NCI-H1436 treated with DMSO at 0.1 percent for 48 hours (cell line): ENCODE data around the gene KCNQ1OT1.

Experiments
- DNase-seq: peaks from one replicate; lab custom pipeline; 2025; lab: John Stamatoyannopoulos, UW

KCNQ1OT1 gene

DNA sequence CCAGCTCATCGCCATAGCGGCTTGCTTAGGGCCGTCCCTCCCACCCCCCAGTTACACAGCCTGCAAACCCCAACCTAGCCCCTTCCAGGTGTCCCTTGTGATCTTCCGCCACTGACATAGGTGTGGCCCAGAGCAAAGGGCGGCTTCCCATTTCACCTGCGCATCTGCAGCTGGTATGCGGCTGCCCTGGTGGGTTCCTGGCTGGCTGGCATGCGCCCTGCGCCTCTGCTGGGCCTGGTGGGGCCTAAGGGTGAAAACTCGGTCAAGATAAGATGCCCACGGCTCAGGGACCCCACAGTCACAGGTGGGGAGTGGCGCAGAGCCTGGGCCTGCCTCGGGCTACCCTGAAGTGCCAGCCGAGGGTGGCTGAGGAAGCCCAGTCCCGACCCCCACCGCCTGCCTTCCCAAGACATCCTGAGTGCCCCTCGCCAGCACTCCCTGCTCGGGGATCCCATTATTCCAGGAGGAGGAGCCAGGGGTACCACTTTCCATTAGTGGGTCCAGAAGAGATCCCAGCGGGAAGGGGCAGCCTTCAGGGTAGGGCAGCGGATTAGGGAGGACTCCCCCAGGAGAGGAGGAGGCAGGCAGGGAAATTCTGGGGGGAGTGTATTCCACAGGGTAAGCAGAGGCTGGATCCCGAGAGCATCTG, 36.9 kb upstream of the KCNQ1OT1 start:
- no peak for DNase-seq

DNA sequence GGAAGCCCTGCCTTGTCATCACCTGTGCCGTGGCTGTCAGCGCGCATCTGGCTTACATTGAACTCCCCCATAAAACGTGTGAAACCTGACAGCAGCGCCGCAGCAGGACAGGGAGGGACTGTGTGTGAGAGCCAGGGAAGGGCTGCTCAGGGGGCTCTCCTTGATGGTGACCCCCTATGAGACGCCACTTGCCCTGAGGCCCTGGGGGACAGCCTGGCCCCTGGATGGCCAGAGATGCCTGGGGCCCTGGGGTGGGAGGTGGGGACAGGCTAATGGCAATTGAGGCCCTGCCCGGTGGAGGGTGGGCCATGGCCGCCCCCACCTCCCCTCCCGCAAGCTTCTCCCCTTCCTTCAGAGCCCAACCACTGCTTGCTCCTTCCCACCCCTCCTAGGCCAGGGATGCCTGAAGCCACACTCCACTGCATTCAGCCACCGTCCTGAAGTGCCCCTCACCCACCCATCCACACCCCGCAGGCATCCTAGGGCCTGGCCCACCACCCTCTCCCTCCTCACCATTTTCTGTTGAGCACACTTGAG, 35.3 kb upstream of the KCNQ1OT1 start:
- no peak for DNase-seq

DNA sequence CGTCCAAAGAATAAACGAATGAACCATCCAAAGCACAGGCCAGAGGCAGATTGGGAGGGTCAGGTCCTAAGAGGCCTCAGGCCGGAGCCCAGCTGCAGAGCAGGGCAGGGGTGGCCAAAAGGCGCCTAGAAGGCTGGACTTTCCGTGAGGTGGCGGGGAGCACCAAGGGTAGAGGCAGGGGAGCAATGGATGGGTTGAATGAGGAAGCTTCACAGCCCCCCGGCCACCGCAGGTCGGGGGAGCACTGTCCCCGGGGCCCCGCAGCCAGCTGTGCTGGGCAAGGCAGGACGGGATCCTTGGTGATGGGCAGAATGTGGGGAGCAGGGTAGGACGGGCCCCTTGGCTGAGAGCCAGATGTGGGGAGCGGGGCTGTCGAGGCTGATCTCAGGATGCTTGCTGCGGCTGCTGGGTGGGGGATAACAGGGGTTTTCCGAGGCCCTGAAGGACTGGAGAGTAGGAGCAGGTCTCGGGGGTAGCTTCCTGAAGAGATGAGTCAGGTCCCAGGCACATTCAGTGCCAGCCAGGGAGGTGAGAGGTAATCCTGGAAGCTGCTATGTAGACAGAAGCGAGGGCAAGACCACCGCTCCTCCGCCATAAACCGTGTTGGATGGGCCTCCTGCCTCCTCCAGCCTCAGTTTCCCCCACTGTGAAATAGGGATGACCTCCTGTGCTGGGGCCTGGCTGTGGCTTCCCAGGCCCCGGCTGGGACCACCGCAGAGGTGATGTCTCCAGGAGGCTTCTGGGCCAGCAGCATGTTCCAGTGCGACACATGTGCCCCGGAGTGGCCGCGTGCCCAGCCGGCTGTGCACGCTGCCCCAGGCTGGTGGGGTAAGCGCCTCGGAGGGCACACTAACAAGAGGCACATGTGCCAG, 34.6 kb upstream of the KCNQ1OT1 start:
- no peak for DNase-seq

DNA sequence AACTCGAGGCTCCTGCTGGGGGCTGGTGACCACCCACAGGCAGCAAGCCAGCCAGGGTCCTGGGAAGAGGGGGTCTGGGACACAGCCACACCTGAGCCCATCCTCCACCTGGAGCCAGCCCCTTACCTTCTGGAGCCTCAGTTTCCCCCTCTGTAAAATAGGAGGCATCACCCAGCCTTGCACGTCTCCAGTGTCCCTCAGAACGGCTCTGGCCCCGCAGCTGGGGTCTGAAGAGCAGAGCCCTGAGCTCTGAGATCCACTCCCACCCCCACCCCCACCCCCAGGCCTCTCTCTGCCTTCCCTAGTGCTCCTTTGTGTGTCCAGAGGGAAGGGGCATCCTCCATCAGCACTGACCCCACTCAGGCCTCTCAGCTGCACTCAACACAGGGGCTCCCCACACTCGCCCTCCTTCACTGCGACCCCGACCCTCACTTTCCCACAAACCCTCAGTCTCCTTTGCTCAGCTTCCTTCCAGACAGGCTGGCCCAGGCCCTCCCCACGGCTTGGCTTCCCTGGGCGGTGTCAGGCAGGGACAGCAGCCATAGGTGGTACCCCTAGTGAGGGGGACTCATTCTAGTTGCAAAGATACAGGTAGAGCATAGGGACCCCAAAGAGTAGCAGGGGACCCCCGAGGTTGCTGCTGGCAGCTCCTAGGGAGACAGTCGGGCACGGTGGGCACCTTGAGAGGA, 33.3 kb upstream of the KCNQ1OT1 start:
- no peak for DNase-seq

GRCh38 chr11:2732261-2732939, 32.6 kb upstream of the KCNQ1OT1 start:
- DNase-seq, result no peak

DNA sequence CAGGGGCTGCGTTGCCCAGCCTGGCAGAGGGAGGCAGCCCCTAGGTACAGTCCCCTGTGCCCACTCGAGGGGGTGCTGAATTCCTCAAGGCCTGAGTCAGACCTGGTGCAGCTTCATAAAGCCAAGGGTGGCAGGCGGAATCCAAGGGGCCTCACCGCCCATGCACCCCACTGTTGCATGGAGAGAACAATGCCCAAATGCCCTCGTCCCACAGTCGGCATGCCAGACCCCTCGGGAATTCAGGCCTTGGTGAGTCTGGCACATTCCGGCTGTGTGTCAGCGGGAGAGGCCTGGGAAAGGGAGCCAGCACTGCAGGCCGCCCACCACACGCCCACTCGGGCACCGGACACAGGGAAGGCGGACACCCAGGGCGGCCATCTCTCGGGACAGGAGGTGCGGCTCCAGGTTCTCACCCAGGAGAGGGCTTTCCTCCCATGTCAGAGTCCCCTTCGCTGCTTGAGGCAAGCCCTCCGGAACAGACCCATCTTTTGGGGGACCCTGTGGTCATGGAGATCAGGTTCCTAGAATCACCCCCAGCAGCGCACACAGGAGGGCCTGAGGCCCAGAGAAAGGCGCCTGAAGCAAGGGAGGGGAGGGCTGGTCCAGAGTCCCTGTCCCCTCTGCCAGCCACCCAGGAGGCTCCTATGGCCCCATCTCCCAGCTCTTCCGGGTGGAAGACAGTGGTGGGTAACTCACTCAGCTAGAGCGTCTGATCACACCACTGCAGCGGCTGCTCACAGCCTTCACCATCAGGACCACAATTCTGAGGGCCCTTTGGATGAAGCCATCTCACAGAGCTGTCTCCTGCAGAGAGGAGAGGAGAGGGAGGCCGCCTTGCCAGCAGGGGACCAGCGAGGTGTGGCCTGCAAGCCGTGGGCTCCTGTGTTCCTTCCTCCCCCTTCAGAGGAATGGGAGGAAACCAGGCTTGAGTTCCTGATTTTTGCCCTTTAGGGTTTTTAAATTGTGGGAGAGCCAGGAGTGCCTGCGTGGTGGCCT, 31.6 kb upstream of the KCNQ1OT1 start:
- no peak for DNase-seq

GRCh38 chr11:2730272-2731129, 30.7 kb upstream of the KCNQ1OT1 start:
- DNase-seq, result no peak

DNA sequence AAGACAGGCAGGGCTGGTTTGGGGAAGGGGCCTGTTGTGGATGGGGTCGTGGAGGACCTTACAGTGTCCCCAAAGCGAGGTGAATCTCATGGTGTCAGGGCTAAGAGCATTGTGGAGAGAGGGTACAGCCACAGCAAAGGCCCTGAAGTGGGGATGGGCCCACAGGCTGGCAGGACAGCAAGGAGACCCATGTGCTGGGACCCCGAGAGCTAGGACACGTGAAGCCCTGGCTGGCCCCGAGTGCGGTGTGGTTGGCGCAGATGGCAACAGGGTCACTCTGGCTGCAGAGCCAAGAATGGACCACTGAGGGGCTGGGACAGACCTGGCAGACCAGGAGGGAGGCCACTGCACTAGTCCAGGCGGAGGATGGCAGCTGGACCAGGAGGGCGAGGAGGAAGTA, 30.0 kb upstream of the KCNQ1OT1 start:
- DNase-seq, result no peak

DNA sequence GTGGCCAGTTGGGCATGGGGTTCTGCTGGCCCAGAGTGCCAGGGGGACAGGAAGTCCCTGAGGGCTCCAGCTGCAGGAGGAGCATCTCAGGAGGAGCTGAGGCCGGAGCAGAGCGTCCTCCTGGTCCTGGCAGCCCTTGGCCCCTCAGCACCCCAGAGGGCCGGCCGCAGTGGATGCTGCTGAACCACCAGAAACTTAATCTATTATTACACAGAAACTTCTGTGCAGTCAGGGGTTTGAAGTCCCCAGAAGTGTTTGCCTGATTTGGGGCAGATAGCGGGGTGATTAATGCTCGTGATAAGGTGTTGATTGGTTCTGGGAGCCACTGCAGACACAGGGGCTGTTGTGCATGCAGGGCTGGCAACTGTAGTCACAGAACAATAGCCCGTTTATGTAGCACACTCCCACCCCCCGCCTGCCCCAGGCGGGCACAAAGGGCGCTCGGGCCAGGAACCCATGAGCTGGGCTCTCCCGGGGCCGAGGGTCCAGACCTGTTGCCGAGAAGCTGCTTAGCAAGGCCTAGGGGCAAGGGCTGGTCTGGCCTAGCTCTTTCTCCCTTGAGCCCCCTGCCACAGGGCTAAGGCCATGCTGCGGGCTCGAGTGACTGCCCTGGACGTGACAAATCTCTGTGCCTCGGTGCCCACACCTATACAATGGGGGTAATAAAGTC, 29.0 kb upstream of the KCNQ1OT1 start:
- DNase-seq, result no peak

- DNase-seq, result no peak
These were observed 28.4 kb upstream of the KCNQ1OT1 start for GRCh38 chr11:2728128-2728662.

DNA sequence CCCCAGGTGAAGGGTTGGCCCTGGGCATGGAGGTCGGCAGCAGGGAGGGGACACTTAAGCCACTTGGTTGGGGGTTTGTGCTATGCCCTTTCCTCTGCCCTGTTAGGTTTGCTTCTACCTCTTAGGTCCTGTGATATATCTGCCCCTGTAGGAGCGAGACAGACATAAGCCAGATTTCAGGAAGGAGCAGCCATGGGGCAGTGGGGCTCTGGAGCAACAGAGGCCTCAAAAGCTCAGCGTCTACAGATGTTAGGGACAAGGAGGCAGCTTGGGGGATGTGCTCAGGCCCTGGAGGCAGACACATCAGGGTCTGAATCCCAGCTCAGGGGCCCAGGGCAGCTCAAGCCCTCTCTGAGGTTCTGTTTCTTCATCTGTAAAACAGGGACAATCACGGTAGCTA, 27.2 kb upstream of the KCNQ1OT1 start:
- no peak for DNase-seq

- DNase-seq, result no peak
These were observed 25.8 kb upstream of the KCNQ1OT1 start for GRCh38 chr11:2725368-2726300.

DNA sequence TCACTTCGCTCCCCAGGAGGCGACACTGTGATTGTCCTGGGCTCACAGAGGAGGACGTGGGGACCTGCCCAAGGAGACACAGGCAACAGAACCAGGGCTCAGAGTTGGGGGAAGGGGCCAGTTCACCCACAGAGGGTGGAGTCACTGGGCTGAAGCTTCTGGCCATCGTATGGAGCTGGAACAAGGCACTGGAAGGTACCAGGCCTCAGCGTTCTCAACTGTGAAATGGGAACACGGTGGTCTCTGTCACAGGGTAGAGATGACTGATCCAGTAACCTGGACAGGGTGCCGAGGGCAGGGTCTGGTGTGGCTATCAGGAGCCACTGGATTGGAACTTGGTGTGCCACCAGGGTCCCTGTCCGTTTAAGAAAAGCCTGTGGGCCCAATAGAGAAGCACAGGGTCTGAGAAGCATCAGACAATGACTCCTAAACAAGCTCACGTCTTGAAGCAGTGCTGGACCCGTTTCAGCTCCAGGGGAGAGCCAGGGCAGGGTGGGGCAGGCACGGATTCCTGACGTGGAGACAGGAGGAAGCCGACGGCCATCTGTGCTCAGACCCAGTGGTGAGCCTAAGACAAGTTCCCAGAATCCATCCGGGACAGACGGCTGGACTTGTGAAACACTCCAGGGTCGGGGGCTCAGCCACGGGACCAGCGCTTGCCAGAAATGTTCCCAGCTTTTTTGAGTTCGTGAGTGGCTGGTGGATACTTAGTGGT, 25.0 kb upstream of the KCNQ1OT1 start:
- DNase-seq, result no peak

GRCh38 chr11:2724104-2724503, 24.3 kb upstream of the KCNQ1OT1 start:
- DNase-seq, result no peak

DNA sequence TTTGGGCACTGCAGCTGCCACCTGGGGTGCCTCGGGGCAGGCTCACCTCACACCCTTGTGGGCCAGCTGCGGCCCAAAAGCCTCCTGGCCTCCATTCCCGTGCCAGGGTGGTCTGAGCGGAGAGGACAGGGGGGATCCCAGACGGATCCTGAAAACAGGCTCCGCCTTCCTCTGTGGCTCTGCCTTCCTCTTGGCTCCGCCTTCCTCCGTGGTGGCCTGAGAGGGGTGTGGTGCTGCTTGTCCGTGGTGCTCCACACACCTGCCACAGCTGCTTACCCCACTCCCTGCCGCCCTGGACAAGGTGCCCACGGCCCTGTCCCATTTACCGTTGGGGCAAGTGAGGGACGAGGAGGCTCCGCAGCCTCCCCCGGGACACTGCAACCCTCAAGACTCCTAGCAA, 23.2 kb upstream of the KCNQ1OT1 start:
- no peak for DNase-seq

DNA sequence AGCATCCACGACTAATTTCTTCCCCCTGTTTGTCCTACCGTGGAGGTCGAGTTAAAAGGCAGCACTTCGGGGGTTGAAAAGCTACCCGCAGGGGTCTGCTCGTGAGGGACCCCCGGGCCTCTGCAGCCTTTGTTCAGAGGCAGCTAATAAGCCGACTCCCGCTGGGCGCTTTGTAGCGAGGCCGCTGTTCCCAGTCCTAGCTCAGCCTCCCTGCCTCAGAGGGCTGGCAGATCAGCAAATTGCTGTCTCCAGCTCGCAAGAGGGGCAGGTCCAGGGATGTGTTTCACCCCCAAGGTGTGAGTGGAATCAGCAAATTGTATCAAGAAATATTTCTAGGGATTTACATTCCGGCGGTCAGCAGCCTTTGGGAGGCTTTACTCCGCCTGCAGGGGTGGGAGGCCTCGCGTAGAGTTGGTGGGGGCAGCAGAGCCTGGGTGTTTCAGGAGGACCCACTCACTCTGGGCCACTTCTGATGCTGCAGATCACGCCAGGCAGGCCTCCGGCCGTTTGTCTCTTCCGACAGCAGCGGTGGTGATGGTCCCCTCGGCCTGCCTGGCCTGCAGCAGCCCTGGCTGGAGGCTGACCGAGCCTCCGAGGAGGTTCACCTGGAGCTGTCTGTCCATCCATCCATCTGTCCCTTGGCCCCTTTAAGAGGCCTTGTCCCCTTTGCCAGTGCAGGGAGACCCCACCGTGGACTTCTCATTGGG, 21.6 kb upstream of the KCNQ1OT1 start:
- no peak for DNase-seq
